Stomach (tissue), 4 donors: ENCODE measurements around the gene TMEM205.

Source experiments
- POLR2A ChIP-seq, 4 donors: fragments of 450-650 bp; IDR thresholded peaks; one replicate each; pipeline ENCODE4 v1.6.1; 2016; ENCODE audit warnings: antibody characterized with exemption in 4 of 4, control low read depth in 2 of 4, mild to moderate bottlenecking in 1 of 4, moderate library complexity in 1 of 4
- POLR2AphosphoS5 ChIP-seq, 3 donors: sonication (generic); formaldehyde crosslinking; IDR thresholded peaks; one replicate each; pipeline ENCODE4 v1.6.1; 2016; ENCODE audit warnings: antibody characterized with exemption in 3 of 3

GRCh38 chr19:11355160-11356073 is 9.3 kb upstream of the TMEM205 start, which contains the start of gene PLPPR2:
- TF ChIP-seq POLR2AphosphoS5 (IDR thresholded peaks at IDR 0.05) (peak; percentile 15 to 78 (median 53)), POLR2A (IDR thresholded peaks at IDR 0.05) (no peak)
